K562 (cell line): Measurements from ENCODE around the gene PRDX6. TPM values are rescaled to one million over a fixed set of nuclear protein-coding genes. Genes with fewer than 3 reads are reported as not detected.
A peak's percentile ranks its signal among the peaks of the same experiment; 100 is the strongest.

ENCODE experiments used
- BRF1 ChIP-seq: IDR thresholded peaks from 3 replicates; pipeline ENCODE4 v1.6.1; 2011; ENCODE audit warnings: borderline replicate concordance, mild to moderate bottlenecking; ENCODE audit not compliant: insufficient read length; ENCODE audit errors: extremely low read depth
- JUND ChIP-seq, 2 experiments: IDR thresholded peaks; 2 replicates in 1 of 2; 3 replicates in 1 of 2; pipeline ENCODE4 v1.6.1; 2011; ENCODE audit warnings: borderline replicate concordance in 2 of 2, low read depth in 2 of 2, low read length in 2 of 2, improper control_type of control experiment in 1 of 2, missing biosample characterization in 1 of 2, missing genetic modification characterization in 1 of 2, missing genetic modification reagents in 1 of 2
- NELFE ChIP-seq: IDR thresholded peaks from 2 replicates; pipeline ENCODE4 v1.6.1; 2011; ENCODE audit warnings: mild to moderate bottlenecking; ENCODE audit not compliant: insufficient read depth, insufficient read length
- PCBP2 ChIP-seq: fragments of 200-400 bp; formaldehyde crosslinking; IDR thresholded peaks from 2 replicates; pipeline ENCODE4 v1.6.1; 2018; ENCODE audit warnings: low read length, low read depth, mild to moderate bottlenecking, moderate library complexity; ENCODE audit not compliant: poor library complexity, severe bottlenecking
- POLR2AphosphoS5 ChIP-seq: IDR thresholded peaks from 2 replicates; pipeline ENCODE4 v1.6.1; 2011; ENCODE audit warnings: mild to moderate bottlenecking, low read depth, low read length, moderate library complexity; ENCODE audit not compliant: control insufficient read depth, insufficient read depth
- POLR2B ChIP-seq: fragments of 450-650 bp; IDR thresholded peaks from 2 replicates; pipeline ENCODE4 v1.6.1; 2018; ENCODE audit warnings: low read depth; ENCODE audit not compliant: partially characterized antibody
- RAD21 ChIP-seq, 2 experiments: fragments of 250-450 bp in 1 of 2; fragments of 450-650 bp in 1 of 2; sonication (Bioruptor Pico) in 1 of 2; formaldehyde crosslinking in 1 of 2; IDR thresholded peaks in 1 of 2; conservative IDR thresholded peaks in 1 of 2; 2 replicates each; pipeline versions ENCODE4 v1.4.0 to v1.8.0; 2020 to 2022; ENCODE audit warnings: mild to moderate bottlenecking in 2 of 2, moderate library complexity in 1 of 2
- RBM15 ChIP-seq: fragments of 200-400 bp; formaldehyde crosslinking; IDR thresholded peaks from 2 replicates; pipeline ENCODE4 v1.6.1; 2018; ENCODE audit warnings: mild to moderate bottlenecking, low read length, moderate library complexity; ENCODE audit not compliant: insufficient read depth
- TBP ChIP-seq: optimal IDR thresholded peaks from 2 replicates; pipeline ENCODE3; 2011; ENCODE audit warnings: low read depth, low read length, improper control_type of control experiment
- TCF3 ChIP-seq: sonication (generic); formaldehyde crosslinking; IDR thresholded peaks from 2 replicates; pipeline ENCODE4 v1.4.0; 2020; ENCODE audit warnings: mild to moderate bottlenecking, missing genetic modification reagents
- ZEB2 ChIP-seq: fragments of 450-650 bp; IDR thresholded peaks from 2 replicates; pipeline ENCODE4 v1.6.1; 2016
- ZFX ChIP-seq: sonication (generic); formaldehyde crosslinking; IDR thresholded peaks from 2 replicates; pipeline ENCODE4 v1.8.0; 2022; ENCODE audit warnings: mild to moderate bottlenecking, missing genetic modification reagents, moderate library complexity
- polyA plus RNA-seq, 8 experiments: library from polyadenylated mRNA; depleted of rRNA in 4 of 8; stranded (reverse) in 5 of 8; unstranded in 3 of 8; fragments of >200 nt; fragmentation: Nextera tagmentation in 2 of 8; fragmentation: Illumina TruSeq in 1 of 8; extraction: Ambion mirVana in 2 of 8; extraction: Trizol in 1 of 8; gene quantifications; 2 replicates each; pipeline versions ENCODE4 v1.2.1 to v1.2.3, GENCODE V29; 2011 to 2014; ENCODE audit warnings: inconsistent platforms in 1 of 8, missing spikeins in 1 of 8
- total RNA-seq, 7 experiments: library from RNA; depleted of rRNA in 6 of 7; stranded (reverse); fragments of >200 nt in 6 of 7; fragmentation: Illumina TruSeq in 2 of 7; extraction: Trizol in 2 of 7; gene quantifications; 2 replicates each; pipeline versions ENCODE4 v1.2.1 to v1.2.3, GENCODE V29; 2011 to 2021; ENCODE audit warnings: low replicate concordance in 1 of 7
- TF ChIP-seq, protein P1 (sequence below), 2 experiments: fragments of 450-650 bp; formaldehyde crosslinking in 1 of 2; IDR thresholded peaks; 2 replicates each; pipeline versions ENCODE4 v1.4.0 to v1.6.1; 2014 to 2020; ENCODE audit warnings: mild to moderate bottlenecking in 2 of 2, borderline replicate concordance in 1 of 2, low read depth in 1 of 2
- TF ChIP-seq, protein P2 (sequence below): fragments of 450-650 bp; IDR thresholded peaks from 2 replicates; pipeline ENCODE4 v1.6.1; 2017; ENCODE audit warnings: mild to moderate bottlenecking, moderate library complexity
- TF ChIP-seq, protein P3 (sequence below), 2 experiments: fragments of 450-650 bp; IDR thresholded peaks; 2 replicates each; pipeline ENCODE4 v1.6.1; 2016

Gene PRDX6
- total and polyA plus RNA-seq, 9 of the 15 experiments (the other 6 are each of a cell fraction or from before 2014, with no cell fraction given), result 277 to 1,082 (median 610) TPM

DNA sequence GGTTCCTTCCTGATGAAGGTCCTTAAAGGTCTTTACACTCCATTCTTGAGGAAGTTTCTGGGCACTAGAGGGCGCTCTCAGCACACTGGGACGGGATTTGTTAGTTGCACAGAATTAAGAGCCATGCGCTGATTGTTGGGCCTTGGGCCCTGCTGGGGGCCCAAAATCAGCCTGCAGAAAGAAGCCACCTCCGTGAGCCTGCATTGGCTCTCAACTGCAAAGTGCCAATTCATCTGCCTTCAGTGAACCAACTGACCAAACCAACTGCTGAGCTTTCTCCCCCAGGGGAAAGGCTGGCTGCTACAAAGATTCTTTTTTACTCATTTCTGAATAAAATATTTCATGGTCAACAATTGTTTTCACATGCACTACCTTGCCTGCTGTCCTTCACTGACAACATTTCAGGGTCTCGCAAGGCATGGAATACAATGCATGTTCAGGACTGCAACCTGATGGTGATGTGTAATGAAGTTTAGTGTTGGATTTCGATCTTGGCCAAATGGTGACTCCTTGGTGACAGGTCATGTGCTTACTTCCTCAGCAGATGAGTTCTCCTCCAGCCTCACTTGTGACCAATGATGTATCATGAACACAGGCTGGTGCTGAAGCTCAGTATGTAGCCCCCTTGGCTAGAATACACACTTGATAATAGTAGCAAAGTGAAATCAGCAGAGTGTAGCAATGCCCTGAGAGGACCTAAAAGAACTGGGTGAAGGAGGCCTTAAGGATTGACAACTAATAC lies 45.7 kb upstream of the PRDX6 start (continued):
- no peak for TF ChIP-seq NELFE
- peak; percentile 41; the same call in 1 of the 2 replicates for TF ChIP-seq ZEB2
- no peak for TF ChIP-seq PCBP2
- no peak for TF ChIP-seq RBM15
- peak; percentile 97 to 98 for TF ChIP-seq RAD21 (CRISPR knock-in tag; conservative IDR thresholded peaks at IDR 0.05 in 1 of 2, IDR thresholded peaks at IDR 0.05 in 1 of 2)
- TF ChIP-seq ZFX (CRISPR knock-in tag), result 0 out of 2 replicates have a peak, but pooled peaks have one; percentile 36
- TF ChIP-seq POLR2AphosphoS5, result no peak
- TF ChIP-seq TCF3 (CRISPR knock-in tag), result peak; percentile 12; the same call in 1 of the 2 replicates
- TF ChIP-seq BRF1, result no peak
- TF ChIP-seq TBP, result peak; percentile 30
- TF ChIP-seq JUND (IDR thresholded peaks at IDR 0.05; ENCODE audit: borderline replicate concordance, low read depth, low read length), result peak; percentile 59
- TF ChIP-seq JUND (tag; IDR thresholded peaks at IDR 0.05; ENCODE audit: borderline replicate concordance, low read depth, low read length), result no peak; the same call in 2 of the 3 replicates
- TF ChIP-seq, protein P1, sequence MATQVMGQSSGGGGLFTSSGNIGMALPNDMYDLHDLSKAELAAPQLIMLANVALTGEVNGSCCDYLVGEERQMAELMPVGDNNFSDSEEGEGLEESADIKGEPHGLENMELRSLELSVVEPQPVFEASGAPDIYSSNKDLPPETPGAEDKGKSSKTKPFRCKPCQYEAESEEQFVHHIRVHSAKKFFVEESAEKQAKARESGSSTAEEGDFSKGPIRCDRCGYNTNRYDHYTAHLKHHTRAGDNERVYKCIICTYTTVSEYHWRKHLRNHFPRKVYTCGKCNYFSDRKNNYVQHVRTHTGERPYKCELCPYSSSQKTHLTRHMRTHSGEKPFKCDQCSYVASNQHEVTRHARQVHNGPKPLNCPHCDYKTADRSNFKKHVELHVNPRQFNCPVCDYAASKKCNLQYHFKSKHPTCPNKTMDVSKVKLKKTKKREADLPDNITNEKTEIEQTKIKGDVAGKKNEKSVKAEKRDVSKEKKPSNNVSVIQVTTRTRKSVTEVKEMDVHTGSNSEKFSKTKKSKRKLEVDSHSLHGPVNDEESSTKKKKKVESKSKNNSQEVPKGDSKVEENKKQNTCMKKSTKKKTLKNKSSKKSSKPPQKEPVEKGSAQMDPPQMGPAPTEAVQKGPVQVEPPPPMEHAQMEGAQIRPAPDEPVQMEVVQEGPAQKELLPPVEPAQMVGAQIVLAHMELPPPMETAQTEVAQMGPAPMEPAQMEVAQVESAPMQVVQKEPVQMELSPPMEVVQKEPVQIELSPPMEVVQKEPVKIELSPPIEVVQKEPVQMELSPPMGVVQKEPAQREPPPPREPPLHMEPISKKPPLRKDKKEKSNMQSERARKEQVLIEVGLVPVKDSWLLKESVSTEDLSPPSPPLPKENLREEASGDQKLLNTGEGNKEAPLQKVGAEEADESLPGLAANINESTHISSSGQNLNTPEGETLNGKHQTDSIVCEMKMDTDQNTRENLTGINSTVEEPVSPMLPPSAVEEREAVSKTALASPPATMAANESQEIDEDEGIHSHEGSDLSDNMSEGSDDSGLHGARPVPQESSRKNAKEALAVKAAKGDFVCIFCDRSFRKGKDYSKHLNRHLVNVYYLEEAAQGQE (IDR thresholded peaks at IDR 0.05; ENCODE audit: borderline replicate concordance), result peak; percentile 89
- TF ChIP-seq, protein P1 (CRISPR knock-in tag; IDR thresholded peaks at IDR 0.05; ENCODE audit: low read depth), result no peak
- TF ChIP-seq, protein P2, sequence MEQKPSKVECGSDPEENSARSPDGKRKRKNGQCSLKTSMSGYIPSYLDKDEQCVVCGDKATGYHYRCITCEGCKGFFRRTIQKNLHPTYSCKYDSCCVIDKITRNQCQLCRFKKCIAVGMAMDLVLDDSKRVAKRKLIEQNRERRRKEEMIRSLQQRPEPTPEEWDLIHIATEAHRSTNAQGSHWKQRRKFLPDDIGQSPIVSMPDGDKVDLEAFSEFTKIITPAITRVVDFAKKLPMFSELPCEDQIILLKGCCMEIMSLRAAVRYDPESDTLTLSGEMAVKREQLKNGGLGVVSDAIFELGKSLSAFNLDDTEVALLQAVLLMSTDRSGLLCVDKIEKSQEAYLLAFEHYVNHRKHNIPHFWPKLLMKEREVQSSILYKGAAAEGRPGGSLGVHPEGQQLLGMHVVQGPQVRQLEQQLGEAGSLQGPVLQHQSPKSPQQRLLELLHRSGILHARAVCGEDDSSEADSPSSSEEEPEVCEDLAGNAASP, result no peak
- TF ChIP-seq, protein P3, sequence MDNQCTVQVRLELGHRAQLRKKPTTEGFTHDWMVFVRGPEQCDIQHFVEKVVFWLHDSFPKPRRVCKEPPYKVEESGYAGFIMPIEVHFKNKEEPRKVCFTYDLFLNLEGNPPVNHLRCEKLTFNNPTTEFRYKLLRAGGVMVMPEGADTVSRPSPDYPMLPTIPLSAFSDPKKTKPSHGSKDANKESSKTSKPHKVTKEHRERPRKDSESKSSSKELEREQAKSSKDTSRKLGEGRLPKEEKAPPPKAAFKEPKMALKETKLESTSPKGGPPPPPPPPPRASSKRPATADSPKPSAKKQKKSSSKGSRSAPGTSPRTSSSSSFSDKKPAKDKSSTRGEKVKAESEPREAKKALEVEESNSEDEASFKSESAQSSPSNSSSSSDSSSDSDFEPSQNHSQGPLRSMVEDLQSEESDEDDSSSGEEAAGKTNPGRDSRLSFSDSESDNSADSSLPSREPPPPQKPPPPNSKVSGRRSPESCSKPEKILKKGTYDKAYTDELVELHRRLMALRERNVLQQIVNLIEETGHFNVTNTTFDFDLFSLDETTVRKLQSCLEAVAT (IDR thresholded peaks at IDR 0.05), result no peak
- TF ChIP-seq POLR2B, result no peak
